Spleen (tissue), 7 donors: ENCODE results near the gene OR52I2.

Source experiments
- CTCF ChIP-seq, 11 experiments: fragments of 200-600 bp in 7 of 11; fragments of 450-650 bp in 4 of 11; sonication (generic) in 4 of 11; IDR thresholded peaks in 8 of 11; conservative IDR thresholded peaks in 3 of 11; 1 replicate in 7 of 11; 2 replicates in 4 of 11; pipeline versions ENCODE4 v1.4.0 to v1.8.0; 2016 to 2021; ENCODE audit warnings: antibody characterized with exemption in 11 of 11, inconsistent platforms in 4 of 11, mild to moderate bottlenecking in 1 of 11
- POLR2A ChIP-seq, 3 donors: fragments of 450-650 bp; IDR thresholded peaks; one replicate each; pipeline ENCODE4 v1.5.1; 2017; ENCODE audit warnings: antibody characterized with exemption in 3 of 3, mild to moderate bottlenecking in 1 of 3
- POLR2AphosphoS5 ChIP-seq, 3 donors: sonication (generic); formaldehyde crosslinking; IDR thresholded peaks; one replicate each; pipeline ENCODE4 v1.5.1; 2017; ENCODE audit warnings: antibody characterized with exemption in 3 of 3
- donor health status: DM: no; HTN: no; CAD: no; lungs with moderate emphysema.
- donor health status: DM: no; HTN: no; CAD: no.
- donor health status: DM: no; HTN: no; CAD: no.

DNA sequence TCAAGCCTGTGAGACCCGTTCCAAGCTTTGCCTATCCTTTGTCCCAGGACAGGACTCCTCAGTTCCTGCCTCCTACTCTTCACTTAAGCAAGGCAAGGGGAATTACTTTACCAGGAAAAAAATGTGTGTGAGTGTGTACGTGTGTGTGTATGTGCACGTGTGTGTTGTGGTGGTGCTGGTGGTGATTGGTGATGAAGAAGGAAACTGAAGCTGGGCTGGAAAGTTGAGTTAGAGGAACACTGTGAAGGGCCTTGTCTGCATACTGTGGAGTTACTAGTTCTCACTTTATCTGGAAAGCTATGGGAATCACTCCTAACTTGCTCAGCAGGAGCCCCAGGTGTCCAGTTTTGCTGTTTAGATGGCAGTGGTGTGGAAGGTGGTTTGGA lies 56.1 kb downstream of the OR52I2 start:
- TF ChIP-seq CTCF (IDR thresholded peaks at IDR 0.05 in 8 of 11, conservative IDR thresholded peaks at IDR 0.05 in 3 of 11), result no peak
- TF ChIP-seq POLR2AphosphoS5 (IDR thresholded peaks at IDR 0.05), result no peak
- TF ChIP-seq POLR2A (IDR thresholded peaks at IDR 0.05), result no peak
